NOMO-1 treated with DMSO at 0.1 percent for 48 hours (cell line): Measurements from ENCODE around the gene LTO1.
"Not testable (repeated sequence)": the region's sequence is repeated elsewhere in the genome, so short reads cannot be mapped to it uniquely, and the experiment has no call there.

ENCODE experiments used
- DNase-seq: peaks from one replicate; lab custom pipeline; 2025; ENCODE audit not compliant: unreplicated experiment; lab: John Stamatoyannopoulos, UW

The LTO1 gene

DNA sequence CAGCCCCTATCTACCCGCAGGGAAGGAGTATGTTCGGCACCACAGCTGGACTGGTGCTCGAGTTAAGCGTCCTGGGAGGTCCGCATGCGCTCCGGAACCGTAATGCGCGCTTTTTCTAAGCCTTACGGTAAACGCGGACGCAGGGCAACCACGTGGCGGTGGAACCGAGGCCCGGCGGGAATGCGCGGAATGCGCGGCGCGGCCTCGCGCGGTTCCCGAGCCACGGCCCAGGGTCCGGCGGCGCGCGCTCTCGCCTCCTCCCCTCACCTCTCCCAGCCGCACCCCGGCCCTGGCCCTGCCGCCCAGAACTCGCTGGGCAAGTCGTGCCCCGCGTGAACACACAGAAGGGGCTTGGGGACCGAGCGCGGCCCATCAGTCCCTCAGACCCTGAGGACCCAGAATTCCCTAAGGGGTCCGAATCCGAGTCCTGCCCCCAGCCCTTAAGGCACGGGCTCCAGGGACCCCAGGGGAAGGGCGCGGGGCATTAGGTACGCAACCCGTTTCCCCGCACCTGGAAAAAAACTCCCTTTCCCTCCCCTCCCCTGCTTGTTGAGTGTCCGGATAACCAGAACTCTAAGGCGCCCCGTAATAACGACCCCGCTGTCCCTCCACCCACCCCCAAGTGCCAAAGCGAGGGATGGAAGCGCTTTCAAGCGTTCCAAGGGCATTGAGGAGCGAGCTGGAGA lies 38.5 kb downstream of the LTO1 start:
- DNase-seq, result no peak

DNA sequence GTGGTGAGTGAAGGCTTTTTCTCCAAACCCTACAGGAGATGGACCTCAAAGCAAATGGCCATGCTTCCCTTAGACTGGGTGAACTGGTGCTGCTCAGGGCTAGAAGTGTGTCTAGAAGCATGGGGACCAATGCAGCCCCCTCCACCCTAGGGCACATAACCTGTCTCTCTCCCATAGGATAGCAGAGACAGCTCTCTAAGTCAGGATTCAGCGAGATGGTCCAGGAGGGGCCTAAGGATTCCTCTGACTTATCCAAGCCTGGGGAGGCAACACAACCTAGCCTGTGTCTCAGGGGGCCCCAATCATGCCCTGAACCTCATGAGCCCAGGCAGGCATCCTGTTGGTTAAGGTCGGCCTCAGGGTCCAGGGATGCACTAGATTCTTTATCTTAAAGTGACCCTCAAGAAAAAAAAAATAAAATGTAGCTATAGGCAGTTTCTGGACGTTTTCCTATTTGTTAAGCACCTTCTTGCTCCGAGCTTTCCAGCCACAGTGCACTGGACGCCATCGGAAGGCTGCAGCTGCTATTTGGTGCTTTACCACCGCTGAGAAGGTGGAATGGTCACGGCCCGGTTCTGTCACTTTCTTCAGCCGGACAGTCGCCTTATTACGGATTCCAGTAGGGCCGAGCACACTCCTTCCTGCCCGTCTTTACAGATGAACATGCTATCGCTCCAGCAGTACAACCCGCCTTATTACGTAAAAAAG lies 39.2 kb downstream of the LTO1 start:
- DNase-seq, result no peak

DNA sequence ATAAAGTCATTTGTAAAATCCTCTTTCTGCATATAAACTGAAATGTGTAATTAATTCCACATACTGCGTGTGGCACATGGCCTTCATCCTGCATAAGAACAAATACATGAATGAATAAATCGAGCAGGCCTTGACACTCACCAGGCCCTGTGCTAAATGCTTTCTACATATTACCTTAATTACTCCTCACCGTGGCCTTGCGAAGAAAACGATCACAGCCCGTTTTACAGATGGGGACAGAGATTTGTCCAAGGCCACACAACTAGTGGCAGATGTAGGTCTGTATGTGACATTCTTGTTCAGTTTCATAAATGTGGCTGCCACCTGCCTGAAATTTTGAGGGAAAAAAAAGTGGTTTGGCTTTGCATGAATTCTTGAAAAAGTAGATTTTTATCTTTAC lies 40.0 kb downstream of the LTO1 start:
- no peak for DNase-seq

DNA sequence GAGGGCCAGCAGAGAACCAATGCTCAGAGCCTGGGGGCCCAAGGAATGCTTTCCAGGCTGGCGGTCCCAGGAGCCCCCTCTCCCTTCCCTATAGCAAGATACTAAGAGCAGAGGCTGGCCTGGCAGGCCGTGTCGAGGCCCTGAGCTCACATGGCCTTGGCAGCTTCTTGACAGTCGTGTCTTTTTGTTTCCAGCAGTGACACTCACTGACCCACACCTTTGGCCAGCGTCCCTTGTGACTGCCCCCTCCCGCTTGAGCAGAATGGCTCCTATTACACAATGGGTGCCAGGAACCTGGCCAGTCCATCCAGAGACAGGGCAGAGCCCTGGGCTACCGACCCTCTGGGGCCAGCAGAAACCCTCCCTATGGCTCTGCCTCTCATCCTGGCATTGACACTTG lies 40.6 kb downstream of the LTO1 start:
- DNase-seq, result no peak

DNA sequence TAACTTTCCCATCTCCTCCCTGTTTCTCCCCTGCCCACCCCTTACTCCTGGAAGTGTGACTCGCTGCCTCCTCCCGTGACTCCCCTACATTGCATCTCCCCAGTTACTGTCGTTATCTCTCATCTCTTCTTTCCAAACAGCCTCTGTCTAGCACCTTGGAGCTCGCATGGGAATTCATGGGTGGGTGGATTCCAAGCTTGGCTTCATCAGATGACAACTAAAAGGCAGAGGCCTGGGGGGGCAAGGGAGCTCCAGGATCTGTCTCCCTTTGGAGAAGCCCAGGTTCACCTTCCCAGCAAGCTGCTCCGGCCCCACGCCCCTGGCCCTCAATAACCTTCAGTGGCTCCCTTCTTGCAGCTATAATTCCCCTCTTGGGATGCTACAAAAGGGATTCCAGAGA lies 41.1 kb downstream of the LTO1 start:
- no peak for DNase-seq

DNA sequence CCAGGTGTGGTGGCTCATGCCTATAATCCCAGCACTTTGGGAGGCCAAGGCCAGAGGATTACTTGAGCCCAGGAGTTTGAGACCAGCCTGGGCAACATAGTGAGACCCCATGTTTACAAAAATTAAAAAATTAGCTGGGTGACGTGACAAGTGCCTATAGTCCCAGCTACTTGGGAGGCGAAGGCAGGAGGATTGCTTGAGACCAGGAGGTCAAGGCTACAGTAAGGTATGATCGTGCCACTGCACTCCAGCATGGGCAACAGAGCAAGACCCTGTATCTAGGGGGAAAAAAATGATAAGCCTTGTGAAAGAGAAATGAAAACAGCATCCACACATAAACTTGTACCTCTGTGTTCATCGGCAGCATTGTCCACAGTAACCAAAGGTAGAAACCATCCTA lies 42.3 kb downstream of the LTO1 start:
- DNase-seq, result no peak

DNA sequence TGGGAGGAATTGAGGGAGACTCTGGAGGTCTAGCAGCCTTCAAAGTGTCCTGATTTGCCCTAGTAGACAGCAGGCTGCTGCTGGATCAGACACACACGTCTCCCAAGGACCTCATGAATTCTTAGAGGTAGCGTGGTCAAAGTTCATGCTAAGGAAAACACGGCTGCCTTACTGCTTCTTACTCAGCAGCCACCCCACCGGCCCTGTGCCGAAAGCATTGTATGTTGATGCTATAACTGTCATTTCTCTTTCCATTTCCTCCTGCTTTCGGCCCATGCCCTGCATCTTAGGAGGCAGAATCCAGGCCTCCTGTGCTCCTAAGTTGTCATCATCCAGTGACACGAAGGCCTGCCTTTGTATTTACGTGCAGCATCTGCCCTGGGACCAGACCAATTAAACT lies 44.7 kb downstream of the LTO1 start:
- no peak for DNase-seq

DNA sequence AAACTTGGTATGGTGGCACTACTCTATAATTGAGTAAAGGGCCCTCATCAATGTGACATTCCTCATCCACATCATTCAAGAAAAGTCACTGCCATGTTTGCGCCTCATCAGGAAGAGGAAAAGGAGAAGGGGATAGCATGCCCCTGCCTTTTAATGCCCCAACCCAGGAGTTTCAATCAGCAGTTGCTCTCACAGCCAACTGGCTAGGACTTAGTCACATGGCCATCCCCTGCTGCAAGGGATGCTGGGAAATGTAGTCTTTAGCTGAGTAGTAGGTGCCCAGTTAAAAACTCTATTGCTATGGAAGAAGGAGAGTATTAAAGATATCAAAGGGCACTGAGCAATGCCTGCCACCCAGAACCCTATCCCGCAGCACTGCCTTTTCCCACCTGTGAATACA lies 45.1 kb downstream of the LTO1 start:
- DNase-seq, result no peak

DNA sequence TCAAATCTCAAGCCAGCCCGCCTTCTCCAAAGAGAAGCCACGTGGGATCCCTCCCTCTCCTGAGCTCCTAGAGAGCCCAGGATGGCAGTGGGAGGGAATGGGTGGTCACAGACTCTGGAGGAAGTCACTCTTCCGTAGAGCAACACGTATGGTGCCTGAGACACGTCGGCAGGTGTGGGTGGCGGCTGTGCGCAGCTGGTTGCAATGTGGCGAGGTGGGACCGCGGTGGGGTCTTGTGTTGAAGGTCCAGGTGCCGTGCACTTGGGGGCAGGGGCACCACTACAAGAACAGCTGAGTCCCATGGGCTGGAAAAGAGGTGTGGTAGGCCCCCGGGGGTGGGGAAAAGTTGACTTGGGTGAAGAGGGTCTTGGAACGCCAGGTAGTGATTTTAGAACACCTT lies 47.6 kb downstream of the LTO1 start:
- no peak for DNase-seq

DNA sequence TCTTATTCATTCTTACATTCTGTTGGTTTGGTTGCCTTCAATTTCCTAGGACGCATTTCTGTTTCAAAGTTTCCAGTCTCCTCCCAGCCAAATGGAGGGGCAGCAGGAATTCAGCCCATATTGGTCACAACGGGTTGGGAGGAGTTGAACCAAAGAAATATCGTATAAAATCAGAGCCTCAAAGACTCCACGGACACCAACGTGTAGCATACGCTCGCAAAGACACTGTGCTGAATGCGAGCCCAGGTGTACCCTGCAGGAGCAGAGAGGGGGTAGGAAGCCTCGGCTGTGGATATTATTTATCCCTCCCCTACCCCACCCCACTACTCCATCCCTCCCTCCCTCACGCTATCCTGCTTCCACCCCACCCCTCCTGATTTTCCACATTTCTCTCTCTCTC lies 49.7 kb downstream of the LTO1 start:
- DNase-seq, result no peak

DNA sequence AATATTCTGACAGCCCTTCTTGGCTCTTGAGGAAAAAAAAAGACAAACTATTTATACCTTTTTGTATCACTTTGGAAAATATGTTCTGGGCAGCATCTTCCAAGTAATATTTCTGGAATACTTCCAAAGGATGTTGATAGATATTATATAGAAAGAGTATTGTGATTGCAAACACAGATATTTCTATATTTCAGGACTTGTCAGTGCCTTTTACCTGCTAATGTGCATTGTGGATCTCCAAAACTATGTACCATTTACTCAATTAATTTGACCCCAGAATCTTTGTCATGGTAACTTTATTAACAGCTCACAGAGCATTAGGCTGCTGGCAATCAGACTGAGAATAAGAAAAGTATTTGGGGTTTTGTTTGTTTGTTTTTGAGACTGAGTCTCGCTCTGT lies 50.9 kb downstream of the LTO1 start:
- no peak for DNase-seq

DNA sequence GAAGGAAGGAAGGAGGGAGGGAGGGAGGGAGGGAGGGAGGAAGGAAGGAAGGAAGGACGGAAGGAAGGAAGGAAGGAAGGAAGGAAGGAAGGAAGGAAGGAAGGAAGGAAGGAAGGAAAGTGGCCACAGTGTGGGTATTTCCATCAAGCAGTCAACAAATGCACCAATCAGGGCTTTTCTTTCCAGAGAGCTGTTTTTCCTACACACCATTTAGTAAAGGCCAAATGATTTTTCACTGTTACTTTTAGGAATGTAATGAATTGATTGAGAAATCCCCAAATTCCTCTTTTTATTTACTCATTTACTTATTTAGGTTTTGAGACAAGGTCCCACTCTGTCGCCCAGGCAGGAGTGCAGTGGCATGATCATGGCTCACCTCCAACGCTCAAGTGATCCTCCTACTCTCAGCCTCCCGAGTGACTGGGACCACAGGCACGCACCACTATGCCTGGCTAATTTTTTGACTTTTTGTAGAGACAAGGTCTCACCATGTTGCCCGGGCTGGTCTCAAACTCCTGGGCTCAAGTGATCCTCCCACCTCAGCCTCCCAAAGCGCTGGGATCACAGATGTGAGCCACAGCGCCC lies 53.0 kb downstream of the LTO1 start:
- DNase-seq, result not testable (repeated sequence)

DNA sequence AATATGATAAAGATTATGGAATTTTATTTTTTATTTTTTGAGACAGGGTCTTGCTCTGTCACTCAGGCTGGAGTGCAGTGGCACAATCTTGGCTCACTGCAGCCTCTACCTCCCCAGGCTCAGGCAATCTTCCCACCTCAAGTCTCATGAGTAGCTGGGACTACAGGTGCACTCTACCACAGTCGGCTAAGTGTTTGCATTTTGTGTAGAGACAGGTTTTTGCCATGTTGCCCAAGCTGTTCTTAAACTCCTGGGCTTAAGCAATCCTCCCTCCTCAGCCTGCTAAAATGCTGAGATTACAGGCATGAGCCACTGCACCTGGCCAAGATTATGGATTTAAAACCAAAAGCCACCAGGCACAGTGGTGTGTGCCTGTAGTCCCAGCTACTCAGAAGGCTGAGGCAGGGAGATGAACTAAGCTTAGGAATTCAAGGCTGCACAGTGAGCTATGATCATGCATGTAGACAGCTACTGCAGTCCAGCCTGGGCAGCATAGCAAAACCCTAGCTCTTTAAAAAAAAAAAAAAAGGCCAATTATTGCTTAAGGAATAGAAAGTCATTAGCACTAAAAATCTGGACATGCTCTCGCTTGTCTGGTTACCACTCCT lies 54.4 kb downstream of the LTO1 start:
- no peak for DNase-seq

DNA sequence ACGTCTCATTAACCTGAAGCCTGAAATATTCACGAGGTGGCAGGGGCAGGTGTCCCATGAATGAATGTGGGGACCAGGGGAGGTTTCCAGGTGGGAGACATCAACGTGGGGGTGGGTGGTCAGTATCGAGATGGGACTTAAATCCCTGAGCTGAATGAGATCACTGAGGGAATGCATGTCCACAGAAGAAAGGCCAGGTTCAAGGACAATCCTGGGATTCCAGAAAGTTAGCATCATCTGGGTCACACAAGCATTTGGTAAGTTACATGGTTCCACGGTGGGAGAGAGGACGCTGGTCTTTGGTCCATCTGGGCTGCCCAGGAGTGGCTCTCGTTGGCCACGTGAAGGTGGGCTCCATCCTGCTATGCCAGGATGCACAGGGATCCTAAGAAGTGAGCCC lies 56.9 kb downstream of the LTO1 start:
- no peak for DNase-seq

DNA sequence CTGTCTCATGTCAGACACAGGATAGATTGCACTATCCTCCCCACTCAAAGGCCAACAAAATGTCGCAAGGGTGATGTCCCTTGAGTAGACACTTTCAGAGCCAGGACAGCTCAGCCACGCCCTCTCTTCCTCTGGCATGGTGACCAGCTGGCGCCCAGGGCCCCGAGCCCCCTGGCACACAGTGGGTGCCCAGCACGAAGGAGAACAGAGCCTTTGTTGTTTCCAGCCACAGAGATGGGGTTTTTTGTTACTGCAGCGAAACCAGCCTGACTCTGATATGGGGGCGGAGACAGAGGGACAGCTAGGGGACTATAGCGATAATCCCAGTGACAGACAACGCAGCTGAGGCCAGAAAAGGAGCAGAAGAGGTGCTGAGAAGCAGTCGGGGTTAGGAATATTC lies 57.5 kb downstream of the LTO1 start:
- DNase-seq, result no peak

DNA sequence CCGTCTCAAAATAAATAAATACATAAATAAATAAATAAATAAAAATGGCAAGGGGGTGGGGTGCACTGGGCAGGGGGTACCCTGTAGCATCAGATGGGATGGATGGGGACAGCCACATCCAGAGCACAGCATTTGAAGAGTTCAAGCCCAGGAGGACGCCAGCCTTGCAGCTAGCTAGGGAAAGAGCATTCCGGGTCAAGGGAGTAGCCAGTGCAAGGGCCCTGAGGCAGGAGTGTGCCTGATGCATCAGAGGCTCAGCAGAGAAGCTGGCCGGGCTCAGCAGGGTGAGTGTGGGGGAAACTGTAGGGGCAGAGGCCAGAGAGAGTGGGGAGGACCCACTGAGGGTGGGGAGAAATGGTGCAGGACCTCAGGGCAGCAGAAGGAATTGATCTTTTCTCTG lies 57.9 kb downstream of the LTO1 start:
- no peak for DNase-seq
